BLaER1 treated with 17β-estradiol and CSF1 and Interleukin-3, amounts not matched to agents 10 nM and 100 nM (cell line): ENCODE measurements around the gene FBLN5.
A peak's percentile ranks its signal among the peaks of the same experiment; 100 is the strongest.

Source experiments
- H3K27ac ChIP-seq, 11 experiments: shearing (Covaris generic); formaldehyde crosslinking; 2 replicates each; pipeline ENCODE4 v1.8.1; 2022
- H3K27me3 ChIP-seq, 11 experiments: shearing (Covaris generic); formaldehyde crosslinking; 2 replicates each; pipeline ENCODE4 v1.8.1; 2022
- H3K36me3 ChIP-seq, 11 experiments: shearing (Covaris generic); formaldehyde crosslinking; 2 replicates each; pipeline ENCODE4 v1.8.1; 2022
- H3K4me1 ChIP-seq, 10 experiments: shearing (Covaris generic); formaldehyde crosslinking; 2 replicates each; pipeline ENCODE4 v1.8.1; 2022
- H3K4me2 ChIP-seq, 11 experiments: shearing (Covaris generic); formaldehyde crosslinking; 2 replicates each; pipeline ENCODE4 v1.8.1; 2022
- H3K4me3 ChIP-seq, 10 experiments: shearing (Covaris generic); formaldehyde crosslinking; 2 replicates each; pipeline ENCODE4 v1.8.1; 2022
- H3K9ac ChIP-seq, 11 experiments: shearing (Covaris generic); formaldehyde crosslinking; 2 replicates each; pipeline ENCODE4 v1.8.1; 2022
- H3K9me3 ChIP-seq, 11 experiments: shearing (Covaris generic); formaldehyde crosslinking; replicated peaks in 1 of 11; 2 replicates each; pipeline ENCODE4 v1.8.1; 2022
- H4K20me1 ChIP-seq, 11 experiments: shearing (Covaris generic); formaldehyde crosslinking; 2 replicates each; pipeline ENCODE4 v1.8.1; 2022
- Cebpa-rat ChIP-seq, 11 experiments: shearing (Covaris generic); IDR thresholded peaks; 2 replicates each; pipeline ENCODE4 v1.8.1; 2022

Gene FBLN5

GRCh38 chr14:91947475-91948184 is at the start of gene FBLN5:
Gene FBLN5 (minus strand): TSS chr14:91947694. CDS start chr14:91947229, 465 bp downstream.
- no peak within 1 kb of the TSS for H3K27ac ChIP-seq
- peak within 1 kb of the TSS in 7 of 11 experiments; percentile 16 to 50 (median 21); a peak in 7 of 22 replicates for H3K4me2 ChIP-seq

GRCh38 chr14:91996948-91997371 is 49.5 kb upstream of the FBLN5 start:
- peaks cover 52 to 94% (median 74%) of the 10 kb centered on the region in 11 experiments for H3K36me3 ChIP-seq

More at GRCh38 chr14:91947475-91948184, at the start of gene FBLN5:
- Histone ChIP-seq H3K4me1 (no peaks in the 10 kb centered on the region; a peak in 1 of 20 replicates), H3K4me3 (peak within 1 kb of the TSS in 3 of 10 experiments; percentile 16 to 35 (median 28); a peak in 3 of 20 replicates), H3K27me3 (peaks cover 38 to 46% (median 43%) of the 10 kb centered on the region in 11 experiments), H3K9ac (no peak within 1 kb of the TSS), H3K36me3 (no peaks in the 10 kb centered on the region), H4K20me1 (no peaks in the 10 kb centered on the region), H3K9me3 (peaks cover 0 to 8% (median 0%) of the 10 kb centered on the region in 11 experiments; a peak in 3 of 22 replicates)
- TF ChIP-seq Cebpa-rat (IDR thresholded peaks at IDR 0.05), result no peak

GRCh38 chr14:91987192-91987591 is 39.7 kb upstream of the FBLN5 start:
- Histone ChIP-seq H4K20me1 (no peaks in the 10 kb centered on the region; a peak in 1 of 22 replicates), H3K9me3 (no peaks in the 10 kb centered on the region; a peak in 1 of 22 replicates), H3K4me3 (no peak overlapping the region), H3K9ac (no peak overlapping the region), H3K4me1 (peaks cover 0 to 20% (median 0%) of the 10 kb centered on the region in 10 experiments; a peak in 4 of 20 replicates), H3K36me3 (peaks cover 88 to 100% (median 97%) of the 10 kb centered on the region in 11 experiments), H3K4me2 (no peak overlapping the region), H3K27me3 (no peaks in the 10 kb centered on the region), H3K27ac (no peak overlapping the region)
- no peak for TF ChIP-seq Cebpa-rat (IDR thresholded peaks at IDR 0.05)

More at GRCh38 chr14:91996948-91997371, 49.5 kb upstream of the FBLN5 start:
- Histone ChIP-seq H3K4me1 (peaks cover 17 to 29% (median 25%) of the 10 kb centered on the region in 10 experiments; a peak in 19 of 20 replicates), H3K27me3 (no peaks in the 10 kb centered on the region), H3K27ac (no peak overlapping the region; a peak in 1 of 22 replicates), H3K4me3 (no peak overlapping the region), H3K4me2 (peak overlapping the region in 2 of 11 experiments; percentile 2 to 47; a peak in 1 of 22 replicates), H3K9me3 (no peaks in the 10 kb centered on the region), H4K20me1 (peaks cover 0 to 17% (median 0%) of the 10 kb centered on the region in 11 experiments; a peak in 7 of 22 replicates), H3K9ac (no peak overlapping the region)
- no peak for TF ChIP-seq Cebpa-rat (IDR thresholded peaks at IDR 0.05)

- no peak overlapping the region for H3K4me2 ChIP-seq
- H4K20me1 ChIP-seq, result peaks cover 0 to 3% (median 0%) of the 10 kb centered on the region in 11 experiments; a peak in 1 of 22 replicates
- H3K36me3 ChIP-seq, result peaks cover 76 to 99% (median 90%) of the 10 kb centered on the region in 11 experiments
- H3K9ac ChIP-seq, result no peak overlapping the region
- no peak for TF ChIP-seq Cebpa-rat (IDR thresholded peaks at IDR 0.05)
- H3K9me3 ChIP-seq, result no peaks in the 10 kb centered on the region
- no peaks in the 10 kb centered on the region for H3K27me3 ChIP-seq
- H3K4me1 ChIP-seq, result peaks cover 0 to 29% (median 0%) of the 10 kb centered on the region in 10 experiments; a peak in 4 of 20 replicates
- H3K27ac ChIP-seq, result no peak overlapping the region
- H3K4me3 ChIP-seq, result no peak overlapping the region
Observed at GRCh38 chr14:91985521-91986255, 38.2 kb upstream of the FBLN5 start.

- no peak overlapping the region for H3K4me3 ChIP-seq
- no peak overlapping the region for H3K9ac ChIP-seq
- H4K20me1 ChIP-seq, result peaks cover 0 to 3% (median 0%) of the 10 kb centered on the region in 11 experiments; a peak in 2 of 22 replicates
- no peak overlapping the region for H3K4me2 ChIP-seq
- H3K27ac ChIP-seq, result no peak overlapping the region
- TF ChIP-seq Cebpa-rat (IDR thresholded peaks at IDR 0.05), result no peak
- H3K4me1 ChIP-seq, result peaks cover 0 to 35% (median 0%) of the 10 kb centered on the region in 10 experiments; a peak in 6 of 20 replicates
- H3K27me3 ChIP-seq, result no peaks in the 10 kb centered on the region
- H3K36me3 ChIP-seq, result peaks cover 70 to 96% (median 85%) of the 10 kb centered on the region in 11 experiments
- no peaks in the 10 kb centered on the region for H3K9me3 ChIP-seq
Observed at GRCh38 chr14:91985008-91985407, 37.5 kb upstream of the FBLN5 start.

GRCh38 chr14:91983588-91983987 is 36.1 kb upstream of the FBLN5 start:
- H3K4me1 ChIP-seq, result peaks cover 0 to 36% (median 0%) of the 10 kb centered on the region in 10 experiments; a peak in 6 of 20 replicates

GRCh38 chr14:91980157-91980556 is 32.7 kb upstream of the FBLN5 start:
- Histone ChIP-seq H3K36me3 (peaks cover 59 to 96% (median 82%) of the 10 kb centered on the region in 11 experiments), H3K27ac (peak overlapping the region in 3 of 11 experiments; percentile 38 to 56 (median 55); a peak in 4 of 22 replicates), H3K4me3 (no peak overlapping the region)

More at GRCh38 chr14:91983588-91983987, 36.1 kb upstream of the FBLN5 start:
- no peak overlapping the region for H3K4me3 ChIP-seq
- no peak overlapping the region for H3K27ac ChIP-seq
- peaks cover 0 to 3% (median 0%) of the 10 kb centered on the region in 11 experiments; a peak in 2 of 22 replicates for H4K20me1 ChIP-seq
- no peak for TF ChIP-seq Cebpa-rat (IDR thresholded peaks at IDR 0.05)
- H3K36me3 ChIP-seq, result peaks cover 68 to 96% (median 84%) of the 10 kb centered on the region in 11 experiments
- no peaks in the 10 kb centered on the region for H3K27me3 ChIP-seq
- H3K4me2 ChIP-seq, result no peak overlapping the region
- no peak overlapping the region for H3K9ac ChIP-seq
- no peaks in the 10 kb centered on the region for H3K9me3 ChIP-seq

GRCh38 chr14:91977884-91978283 is 30.4 kb upstream of the FBLN5 start:
- Histone ChIP-seq H3K9me3 (no peaks in the 10 kb centered on the region), H3K27me3 (no peaks in the 10 kb centered on the region), H3K4me1 (peaks cover 0 to 23% (median 0%) of the 10 kb centered on the region in 10 experiments; a peak in 6 of 20 replicates), H3K4me3 (no peak overlapping the region), H4K20me1 (peaks cover 0 to 3% (median 0%) of the 10 kb centered on the region in 11 experiments; a peak in 2 of 22 replicates), H3K27ac (no peak overlapping the region), H3K36me3 (peaks cover 62 to 96% (median 83%) of the 10 kb centered on the region in 11 experiments), H3K4me2 (no peak overlapping the region), H3K9ac (no peak overlapping the region)
- TF ChIP-seq Cebpa-rat (IDR thresholded peaks at IDR 0.05), result no peak

More at GRCh38 chr14:91980157-91980556, 32.7 kb upstream of the FBLN5 start:
- Histone ChIP-seq H4K20me1 (peaks cover 0 to 3% (median 0%) of the 10 kb centered on the region in 11 experiments; a peak in 2 of 22 replicates), H3K27me3 (no peaks in the 10 kb centered on the region), H3K4me2 (peak overlapping the region in 3 of 11 experiments; percentile 13 to 46 (median 41); a peak in 4 of 22 replicates), H3K9me3 (no peaks in the 10 kb centered on the region), H3K9ac (no peak overlapping the region), H3K4me1 (peaks cover 0 to 23% (median 0%) of the 10 kb centered on the region in 10 experiments; a peak in 6 of 20 replicates)
- TF ChIP-seq Cebpa-rat (IDR thresholded peaks at IDR 0.05), result no peak
